Fibroblast of lung (primary cell): ENCODE measurements around the gene HIVEP3.

ENCODE experiments used
- EZH2 ChIP-seq: IDR thresholded peaks from 2 replicates; pipeline ENCODE4 v1.5.1; 2012; ENCODE audit warnings: low read length, control low read depth, mild to moderate bottlenecking; ENCODE audit errors: missing control alignments
- TF ChIP-seq, protein P1 (sequence below), 2 donors: IDR thresholded peaks in 1 of 2; conservative IDR thresholded peaks in 1 of 2; 1 replicate in 1 of 2; 2 replicates in 1 of 2; pipeline ENCODE4 v1.5.1; 2011 to 2012; ENCODE audit warnings: low read length in 2 of 2, control low read depth in 1 of 2, inconsistent platforms in 1 of 2, low read depth in 1 of 2, mild to moderate bottlenecking in 1 of 2

DNA sequence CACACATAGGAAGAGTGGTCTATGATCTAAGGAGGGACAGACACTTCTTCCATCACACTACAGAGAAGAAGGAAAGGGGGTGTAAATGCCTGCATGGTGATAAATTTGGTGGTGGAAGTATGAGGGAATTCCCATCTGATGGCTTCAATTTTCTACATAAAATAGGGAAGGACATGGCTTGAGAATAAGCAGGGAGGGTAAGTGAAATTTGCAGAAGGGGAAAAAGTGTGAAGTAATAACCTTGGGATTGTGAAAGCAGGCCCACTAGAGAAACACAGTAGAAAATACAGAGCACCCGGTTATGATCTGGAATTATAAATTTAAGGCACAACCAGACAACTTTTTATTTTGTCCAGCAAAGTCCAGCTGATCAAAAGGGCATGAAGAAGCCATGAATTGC lies 22.7 kb upstream of the HIVEP3 start:
- TF ChIP-seq, protein P1, sequence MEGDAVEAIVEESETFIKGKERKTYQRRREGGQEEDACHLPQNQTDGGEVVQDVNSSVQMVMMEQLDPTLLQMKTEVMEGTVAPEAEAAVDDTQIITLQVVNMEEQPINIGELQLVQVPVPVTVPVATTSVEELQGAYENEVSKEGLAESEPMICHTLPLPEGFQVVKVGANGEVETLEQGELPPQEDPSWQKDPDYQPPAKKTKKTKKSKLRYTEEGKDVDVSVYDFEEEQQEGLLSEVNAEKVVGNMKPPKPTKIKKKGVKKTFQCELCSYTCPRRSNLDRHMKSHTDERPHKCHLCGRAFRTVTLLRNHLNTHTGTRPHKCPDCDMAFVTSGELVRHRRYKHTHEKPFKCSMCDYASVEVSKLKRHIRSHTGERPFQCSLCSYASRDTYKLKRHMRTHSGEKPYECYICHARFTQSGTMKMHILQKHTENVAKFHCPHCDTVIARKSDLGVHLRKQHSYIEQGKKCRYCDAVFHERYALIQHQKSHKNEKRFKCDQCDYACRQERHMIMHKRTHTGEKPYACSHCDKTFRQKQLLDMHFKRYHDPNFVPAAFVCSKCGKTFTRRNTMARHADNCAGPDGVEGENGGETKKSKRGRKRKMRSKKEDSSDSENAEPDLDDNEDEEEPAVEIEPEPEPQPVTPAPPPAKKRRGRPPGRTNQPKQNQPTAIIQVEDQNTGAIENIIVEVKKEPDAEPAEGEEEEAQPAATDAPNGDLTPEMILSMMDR (conservative IDR thresholded peaks at IDR 0.05 in 1 of 2, IDR thresholded peaks at IDR 0.05 in 1 of 2; ENCODE audit: low read depth in 1 of 2, low read length in 2 of 2) = no peak
- TF ChIP-seq EZH2 = no peak
